ENCODE measurements around the gene SAE1.

DNA sequence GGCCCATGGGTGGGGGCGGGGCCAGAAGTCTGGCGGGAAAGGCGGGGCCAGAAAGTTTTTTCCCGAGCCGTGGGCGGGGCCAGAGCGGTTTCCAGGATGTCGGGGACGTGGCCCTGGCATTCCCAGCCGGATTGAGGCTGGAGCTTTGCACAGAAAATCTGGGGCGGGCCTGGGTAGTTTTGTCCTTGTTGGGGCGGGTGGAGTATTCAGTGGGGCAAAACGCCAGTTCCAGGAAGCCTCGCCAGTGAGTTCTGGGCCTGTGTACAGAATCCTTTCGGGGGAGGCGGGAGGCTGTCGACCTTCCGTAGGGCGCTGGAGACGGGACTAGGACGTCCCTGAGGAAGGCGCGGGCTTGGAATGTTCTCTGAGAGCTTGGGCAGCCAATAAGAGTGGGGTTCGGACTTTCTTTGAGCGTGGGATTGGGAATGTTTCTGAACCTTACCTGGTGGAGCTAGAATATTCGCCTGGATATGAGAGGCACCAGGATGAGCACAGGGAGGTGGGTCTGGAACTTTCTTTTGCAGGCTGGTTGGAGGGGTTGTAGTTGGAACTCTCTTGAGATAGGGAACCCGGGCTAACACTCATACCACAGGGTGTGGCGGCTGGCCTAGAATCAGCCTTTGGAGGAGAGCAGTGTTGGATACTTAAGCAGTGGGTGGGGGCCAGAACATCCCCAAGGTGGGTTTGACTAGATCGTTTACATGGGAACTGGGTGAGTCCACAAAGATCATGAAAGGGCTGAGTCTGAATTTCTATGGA, 127.0 kb downstream of the SAE1 start:
- TF ChIP-seq TARDBP (IDR thresholded peaks at IDR 0.05) (no peak), SUZ12 (IDR thresholded peaks at IDR 0.05) (no peak), ARNT (IDR thresholded peaks at IDR 0.05) (no peak), BHLHE40 (IDR thresholded peaks at IDR 0.05; ENCODE audit: borderline replicate concordance) (no peak), SP1 (IDR thresholded peaks at IDR 0.05) (no peak), LEF1 (IDR thresholded peaks at IDR 0.05; ENCODE audit: borderline replicate concordance) (no peak), FOXK2 (IDR thresholded peaks at IDR 0.05) (no peak), FOXM1 (IDR thresholded peaks at IDR 0.05; ENCODE audit: borderline replicate concordance) (no peak), L3MBTL2 (conservative IDR thresholded peaks at IDR 0.05) (no peak; the same call in 1 of the 2 replicates), HDGF (IDR thresholded peaks at IDR 0.05; ENCODE audit: borderline replicate concordance) (no peak), CTBP1 (IDR thresholded peaks at IDR 0.05; ENCODE audit: borderline replicate concordance) (no peak), FOXA1 (IDR thresholded peaks at IDR 0.05) (no peak)
- TF ChIP-seq, protein P1, sequence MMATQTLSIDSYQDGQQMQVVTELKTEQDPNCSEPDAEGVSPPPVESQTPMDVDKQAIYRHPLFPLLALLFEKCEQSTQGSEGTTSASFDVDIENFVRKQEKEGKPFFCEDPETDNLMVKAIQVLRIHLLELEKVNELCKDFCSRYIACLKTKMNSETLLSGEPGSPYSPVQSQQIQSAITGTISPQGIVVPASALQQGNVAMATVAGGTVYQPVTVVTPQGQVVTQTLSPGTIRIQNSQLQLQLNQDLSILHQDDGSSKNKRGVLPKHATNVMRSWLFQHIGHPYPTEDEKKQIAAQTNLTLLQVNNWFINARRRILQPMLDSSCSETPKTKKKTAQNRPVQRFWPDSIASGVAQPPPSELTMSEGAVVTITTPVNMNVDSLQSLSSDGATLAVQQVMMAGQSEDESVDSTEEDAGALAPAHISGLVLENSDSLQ (IDR thresholded peaks at IDR 0.05), result no peak
